Measurements from ENCODE around the gene PDCD11. TPM values are rescaled to one million over a fixed set of nuclear protein-coding genes. Genes with fewer than 3 reads are reported as not detected.

Gene PDCD11
- total RNA-seq, 1 experiment from 2014 or later = 78.8 TPM

DNA sequence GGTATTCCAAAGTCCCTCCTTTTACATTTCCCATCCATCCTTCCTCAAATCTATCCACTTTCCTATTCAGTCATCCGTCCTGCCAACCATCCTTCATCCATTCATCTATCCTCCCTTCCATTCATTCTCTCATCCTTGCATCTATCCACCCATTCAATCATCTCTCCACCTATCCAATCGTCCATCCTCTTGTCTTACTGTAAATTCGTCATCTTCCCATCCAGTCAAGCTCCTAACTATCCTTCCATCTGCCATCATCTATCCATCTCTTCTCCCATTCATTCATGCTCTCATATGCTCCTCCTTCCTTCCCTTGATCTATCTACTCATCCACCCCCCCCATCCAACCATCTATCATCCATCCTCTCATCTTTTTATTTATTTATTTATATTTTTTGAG lies 77.7 kb downstream of the PDCD11 start (continued):
- TF ChIP-seq, protein P1, sequence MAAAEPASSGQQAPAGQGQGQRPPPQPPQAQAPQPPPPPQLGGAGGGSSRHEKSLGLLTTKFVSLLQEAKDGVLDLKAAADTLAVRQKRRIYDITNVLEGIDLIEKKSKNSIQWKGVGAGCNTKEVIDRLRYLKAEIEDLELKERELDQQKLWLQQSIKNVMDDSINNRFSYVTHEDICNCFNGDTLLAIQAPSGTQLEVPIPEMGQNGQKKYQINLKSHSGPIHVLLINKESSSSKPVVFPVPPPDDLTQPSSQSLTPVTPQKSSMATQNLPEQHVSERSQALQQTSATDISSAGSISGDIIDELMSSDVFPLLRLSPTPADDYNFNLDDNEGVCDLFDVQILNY (CRISPR knock-in tag; IDR thresholded peaks at IDR 0.05) = no peak
- no peak for TF ChIP-seq ZNF423 (CRISPR knock-in tag; IDR thresholded peaks at IDR 0.05)
- TF ChIP-seq, protein P2, sequence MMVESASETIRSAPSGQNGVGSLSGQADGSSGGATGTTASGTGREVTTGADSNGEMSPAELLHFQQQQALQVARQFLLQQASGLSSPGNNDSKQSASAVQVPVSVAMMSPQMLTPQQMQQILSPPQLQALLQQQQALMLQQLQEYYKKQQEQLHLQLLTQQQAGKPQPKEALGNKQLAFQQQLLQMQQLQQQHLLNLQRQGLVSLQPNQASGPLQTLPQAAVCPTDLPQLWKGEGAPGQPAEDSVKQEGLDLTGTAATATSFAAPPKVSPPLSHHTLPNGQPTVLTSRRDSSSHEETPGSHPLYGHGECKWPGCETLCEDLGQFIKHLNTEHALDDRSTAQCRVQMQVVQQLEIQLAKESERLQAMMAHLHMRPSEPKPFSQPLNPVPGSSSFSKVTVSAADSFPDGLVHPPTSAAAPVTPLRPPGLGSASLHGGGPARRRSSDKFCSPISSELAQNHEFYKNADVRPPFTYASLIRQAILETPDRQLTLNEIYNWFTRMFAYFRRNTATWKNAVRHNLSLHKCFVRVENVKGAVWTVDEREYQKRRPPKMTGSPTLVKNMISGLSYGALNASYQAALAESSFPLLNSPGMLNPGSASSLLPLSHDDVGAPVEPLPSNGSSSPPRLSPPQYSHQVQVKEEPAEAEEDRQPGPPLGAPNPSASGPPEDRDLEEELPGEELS (CRISPR knock-in tag; IDR thresholded peaks at IDR 0.05) = no peak

GRCh38 chr10:103475437-103475836 lies 79.0 kb downstream of the PDCD11 start:
- DNase-seq (ENCODE audit: low spot score) (no peak), ATAC-seq (no peak)
- TF ChIP-seq, protein P3, sequence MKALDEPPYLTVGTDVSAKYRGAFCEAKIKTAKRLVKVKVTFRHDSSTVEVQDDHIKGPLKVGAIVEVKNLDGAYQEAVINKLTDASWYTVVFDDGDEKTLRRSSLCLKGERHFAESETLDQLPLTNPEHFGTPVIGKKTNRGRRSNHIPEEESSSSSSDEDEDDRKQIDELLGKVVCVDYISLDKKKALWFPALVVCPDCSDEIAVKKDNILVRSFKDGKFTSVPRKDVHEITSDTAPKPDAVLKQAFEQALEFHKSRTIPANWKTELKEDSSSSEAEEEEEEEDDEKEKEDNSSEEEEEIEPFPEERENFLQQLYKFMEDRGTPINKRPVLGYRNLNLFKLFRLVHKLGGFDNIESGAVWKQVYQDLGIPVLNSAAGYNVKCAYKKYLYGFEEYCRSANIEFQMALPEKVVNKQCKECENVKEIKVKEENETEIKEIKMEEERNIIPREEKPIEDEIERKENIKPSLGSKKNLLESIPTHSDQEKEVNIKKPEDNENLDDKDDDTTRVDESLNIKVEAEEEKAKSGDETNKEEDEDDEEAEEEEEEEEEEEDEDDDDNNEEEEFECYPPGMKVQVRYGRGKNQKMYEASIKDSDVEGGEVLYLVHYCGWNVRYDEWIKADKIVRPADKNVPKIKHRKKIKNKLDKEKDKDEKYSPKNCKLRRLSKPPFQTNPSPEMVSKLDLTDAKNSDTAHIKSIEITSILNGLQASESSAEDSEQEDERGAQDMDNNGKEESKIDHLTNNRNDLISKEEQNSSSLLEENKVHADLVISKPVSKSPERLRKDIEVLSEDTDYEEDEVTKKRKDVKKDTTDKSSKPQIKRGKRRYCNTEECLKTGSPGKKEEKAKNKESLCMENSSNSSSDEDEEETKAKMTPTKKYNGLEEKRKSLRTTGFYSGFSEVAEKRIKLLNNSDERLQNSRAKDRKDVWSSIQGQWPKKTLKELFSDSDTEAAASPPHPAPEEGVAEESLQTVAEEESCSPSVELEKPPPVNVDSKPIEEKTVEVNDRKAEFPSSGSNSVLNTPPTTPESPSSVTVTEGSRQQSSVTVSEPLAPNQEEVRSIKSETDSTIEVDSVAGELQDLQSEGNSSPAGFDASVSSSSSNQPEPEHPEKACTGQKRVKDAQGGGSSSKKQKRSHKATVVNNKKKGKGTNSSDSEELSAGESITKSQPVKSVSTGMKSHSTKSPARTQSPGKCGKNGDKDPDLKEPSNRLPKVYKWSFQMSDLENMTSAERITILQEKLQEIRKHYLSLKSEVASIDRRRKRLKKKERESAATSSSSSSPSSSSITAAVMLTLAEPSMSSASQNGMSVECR (CRISPR knock-in tag; IDR thresholded peaks at IDR 0.05; ENCODE audit: borderline replicate concordance) = no peak
- TF ChIP-seq NFYB (CRISPR knock-in tag; conservative IDR thresholded peaks at IDR 0.05; ENCODE audit: low read depth) = peak; percentile 42; the same call in 1 of the 2 replicates
- TF ChIP-seq, protein P4, sequence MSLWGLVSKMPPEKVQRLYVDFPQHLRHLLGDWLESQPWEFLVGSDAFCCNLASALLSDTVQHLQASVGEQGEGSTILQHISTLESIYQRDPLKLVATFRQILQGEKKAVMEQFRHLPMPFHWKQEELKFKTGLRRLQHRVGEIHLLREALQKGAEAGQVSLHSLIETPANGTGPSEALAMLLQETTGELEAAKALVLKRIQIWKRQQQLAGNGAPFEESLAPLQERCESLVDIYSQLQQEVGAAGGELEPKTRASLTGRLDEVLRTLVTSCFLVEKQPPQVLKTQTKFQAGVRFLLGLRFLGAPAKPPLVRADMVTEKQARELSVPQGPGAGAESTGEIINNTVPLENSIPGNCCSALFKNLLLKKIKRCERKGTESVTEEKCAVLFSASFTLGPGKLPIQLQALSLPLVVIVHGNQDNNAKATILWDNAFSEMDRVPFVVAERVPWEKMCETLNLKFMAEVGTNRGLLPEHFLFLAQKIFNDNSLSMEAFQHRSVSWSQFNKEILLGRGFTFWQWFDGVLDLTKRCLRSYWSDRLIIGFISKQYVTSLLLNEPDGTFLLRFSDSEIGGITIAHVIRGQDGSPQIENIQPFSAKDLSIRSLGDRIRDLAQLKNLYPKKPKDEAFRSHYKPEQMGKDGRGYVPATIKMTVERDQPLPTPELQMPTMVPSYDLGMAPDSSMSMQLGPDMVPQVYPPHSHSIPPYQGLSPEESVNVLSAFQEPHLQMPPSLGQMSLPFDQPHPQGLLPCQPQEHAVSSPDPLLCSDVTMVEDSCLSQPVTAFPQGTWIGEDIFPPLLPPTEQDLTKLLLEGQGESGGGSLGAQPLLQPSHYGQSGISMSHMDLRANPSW (CRISPR knock-in tag; conservative IDR thresholded peaks at IDR 0.05; ENCODE audit: low read depth) = no peak
- ChIA-PET CTCF (interaction anchor here (1.6 to 3.1 kb wide), 8 partner anchors 10 to 67 kb away, joined by 7 to 49 read pairs (median 17); partner anchors contain the start of genes CALHM1, CALHM2 and NEURL1), POLR2A (no interaction called here)
- H3K27ac Mint-ChIP-seq = no peak overlapping the region
- no peaks in the 10 kb centered on the region for H3K27me3 Mint-ChIP-seq (ENCODE audit: low read depth)
- no peaks in the 10 kb centered on the region for H3K36me3 Mint-ChIP-seq
- peaks cover 17% of the 10 kb centered on the region for H3K4me1 Mint-ChIP-seq
- no peak overlapping the region for H3K4me3 Mint-ChIP-seq
- H3K9me3 Mint-ChIP-seq = no peaks in the 10 kb centered on the region

- Mint-ChIP-seq H3K27me3 (ENCODE audit: low read depth) (no peaks in the 10 kb centered on the region), H3K27ac (no peak overlapping the region), H3K4me3 (no peak overlapping the region), H3K9me3 (no peaks in the 10 kb centered on the region), H3K4me1 (peaks cover 13% of the 10 kb centered on the region), H3K36me3 (no peaks in the 10 kb centered on the region)
- ChIA-PET CTCF (interaction anchor here (0.5 to 3.1 kb wide), 24 partner anchors 9 to 1157 kb away, joined by 3 to 49 read pairs (median 4); partner anchors contain the start of genes CALHM1, CALHM2 and NEURL1), POLR2A (interaction anchor here (0.8 to 1.1 kb wide), 2 partner anchors 18 to 24 kb away, joined by 3 to 4 read pairs; partner anchors contain the start of gene CALHM2)
- DNase-seq (ENCODE audit: low spot score) (peak; percentile 73), ATAC-seq (peak; percentile 93)
- TF ChIP-seq, protein P5, sequence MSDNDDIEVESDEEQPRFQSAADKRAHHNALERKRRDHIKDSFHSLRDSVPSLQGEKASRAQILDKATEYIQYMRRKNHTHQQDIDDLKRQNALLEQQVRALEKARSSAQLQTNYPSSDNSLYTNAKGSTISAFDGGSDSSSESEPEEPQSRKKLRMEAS (CRISPR knock-in tag; IDR thresholded peaks at IDR 0.05) = peak; percentile 73; the same call in 1 of the 2 replicates
- TF ChIP-seq GTF2I (CRISPR knock-in tag; conservative IDR thresholded peaks at IDR 0.05) (no peak), ZNF396 (CRISPR knock-in tag; IDR thresholded peaks at IDR 0.05; ENCODE audit: borderline replicate concordance) (no peak), ZBTB21 (CRISPR knock-in tag; IDR thresholded peaks at IDR 0.05; ENCODE audit: borderline replicate concordance) (peak; percentile 29; the same call in 1 of the 2 replicates), GRHL2 (CRISPR knock-in tag; IDR thresholded peaks at IDR 0.05; ENCODE audit: insufficient replicate concordance, severe bottlenecking) (no peak), ZNF423 (CRISPR knock-in tag; IDR thresholded peaks at IDR 0.05) (peak; percentile 78)
- TF ChIP-seq, protein P6, sequence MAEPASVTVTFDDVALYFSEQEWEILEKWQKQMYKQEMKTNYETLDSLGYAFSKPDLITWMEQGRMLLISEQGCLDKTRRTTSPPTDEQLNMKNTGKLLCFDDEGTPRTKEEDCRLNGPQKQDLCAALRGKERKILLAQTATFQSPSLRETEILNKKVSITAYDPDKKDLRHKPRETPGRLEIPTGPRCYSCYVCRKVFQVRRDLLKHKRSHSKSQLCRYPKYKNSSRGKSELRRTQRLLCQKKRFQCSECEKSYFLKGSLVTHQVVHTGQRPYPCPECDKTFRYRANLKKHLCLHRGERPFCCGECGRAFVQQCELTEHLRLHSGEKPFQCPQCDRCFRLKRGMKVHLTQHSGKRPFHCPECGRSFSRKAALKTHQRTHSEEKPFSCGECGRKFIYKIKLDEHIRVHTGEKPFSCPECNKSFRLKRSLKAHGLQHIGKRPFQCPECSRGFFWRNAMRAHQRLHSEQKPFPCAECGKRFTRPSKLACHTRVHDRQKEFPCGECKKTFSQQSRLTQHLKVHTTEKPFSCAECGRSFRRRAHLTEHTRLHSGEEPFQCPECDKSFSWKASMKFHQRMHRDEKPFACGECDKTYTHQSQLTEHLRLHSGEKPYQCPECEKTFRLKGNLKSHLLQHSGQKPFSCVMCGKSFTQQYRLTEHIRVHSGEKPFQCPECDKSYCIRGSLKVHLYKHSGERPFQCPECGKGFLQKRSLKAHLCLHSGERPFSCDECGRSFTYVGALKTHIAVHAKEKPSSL (CRISPR knock-in tag; conservative IDR thresholded peaks at IDR 0.05) = no peak
- TF ChIP-seq, protein P7, sequence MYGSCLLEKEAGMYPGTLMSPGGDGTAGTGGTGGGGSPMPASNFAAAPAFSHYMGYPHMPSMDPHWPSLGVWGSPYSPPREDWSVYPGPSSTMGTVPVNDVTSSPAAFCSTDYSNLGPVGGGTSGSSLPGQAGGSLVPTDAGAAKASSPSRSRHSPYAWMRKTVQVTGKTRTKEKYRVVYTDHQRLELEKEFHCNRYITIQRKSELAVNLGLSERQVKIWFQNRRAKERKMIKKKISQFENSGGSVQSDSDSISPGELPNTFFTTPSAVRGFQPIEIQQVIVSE (CRISPR knock-in tag; IDR thresholded peaks at IDR 0.05; ENCODE audit: borderline replicate concordance) = no peak
- TF ChIP-seq, protein P8, sequence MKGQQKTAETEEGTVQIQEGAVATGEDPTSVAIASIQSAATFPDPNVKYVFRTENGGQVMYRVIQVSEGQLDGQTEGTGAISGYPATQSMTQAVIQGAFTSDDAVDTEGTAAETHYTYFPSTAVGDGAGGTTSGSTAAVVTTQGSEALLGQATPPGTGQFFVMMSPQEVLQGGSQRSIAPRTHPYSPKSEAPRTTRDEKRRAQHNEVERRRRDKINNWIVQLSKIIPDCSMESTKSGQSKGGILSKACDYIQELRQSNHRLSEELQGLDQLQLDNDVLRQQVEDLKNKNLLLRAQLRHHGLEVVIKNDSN (CRISPR knock-in tag; IDR thresholded peaks at IDR 0.05) = no peak; the same call in 1 of the 2 replicates
Measured at GRCh38 chr10:103476046-103476768, 79.8 kb downstream of the PDCD11 start.
